HEK293 (cell line): Measurements from ENCODE around the gene CHST4.
"Not testable (repeated sequence)": the region's sequence is repeated elsewhere in the genome, so short reads cannot be mapped to it uniquely, and the experiment has no call there.

Experiments used
- CTCF ChIA-PET: fragments of 350-600 bp; formaldehyde crosslinking; extraction: SDS; loops from one replicate; lab custom pipeline; 2021; ENCODE audit warnings: antibody characterized with exemption; lab: Yijun Ruan, JAX
- POLR2A ChIA-PET: fragments of 300-600 bp; formaldehyde crosslinking; extraction: SDS; loops from one replicate; lab custom pipeline; 2020; ENCODE audit warnings: antibody characterized with exemption, inconsistent platforms; lab: Yijun Ruan, JAX
- H3K27ac ChIP-seq: fragments of 200-500 bp; sonication (Bioruptor generic); 2 replicates; pipeline ENCODE4 v1.5.1; 2014; ENCODE audit warnings: low read depth, low read length, control low read depth, inconsistent platforms; ENCODE audit errors: extremely low read depth
- H3K36me3 ChIP-seq, 2 experiments: fragments of 200-500 bp in 1 of 2; sonication (Bioruptor generic) in 1 of 2; 1 replicate in 1 of 2; 2 replicates in 1 of 2; pipeline ENCODE4 v1.5.1; 2014 to 2017; ENCODE audit warnings: inconsistent platforms in 2 of 2, low read length in 2 of 2; ENCODE audit not compliant: control insufficient read depth in 2 of 2, insufficient read depth in 1 of 2
- H3K4me1 ChIP-seq: fragments of 200-500 bp; sonication (Bioruptor generic); 2 replicates; pipeline ENCODE4 v1.5.1; 2014; ENCODE audit warnings: mild to moderate bottlenecking, low read length, inconsistent platforms; ENCODE audit not compliant: control insufficient read depth, insufficient read depth
- H3K4me3 ChIP-seq: 2 replicates; pipeline ENCODE4 v1.5.1; 2011; ENCODE audit warnings: low read depth, mild to moderate bottlenecking, control low read depth, low read length, moderate library complexity
- H3K9me3 ChIP-seq: fragments of 200-500 bp; sonication (Bioruptor generic); 2 replicates; pipeline ENCODE4 v1.5.1; 2014; ENCODE audit warnings: low read depth, low read length, inconsistent platforms; ENCODE audit not compliant: control insufficient read depth, insufficient read depth
- FEZF1 ChIP-seq: fragments of 450-650 bp; formaldehyde crosslinking; IDR thresholded peaks from 2 replicates; pipeline ENCODE4 v1.5.1; 2016; ENCODE audit warnings: missing biosample characterization, missing genetic modification characterization
- GLIS1 ChIP-seq: fragments of 450-650 bp; formaldehyde crosslinking; IDR thresholded peaks from 2 replicates; pipeline ENCODE4 v1.5.1; 2016; ENCODE audit warnings: missing biosample characterization, missing genetic modification characterization
- PRDM1 ChIP-seq: fragments of 450-650 bp; formaldehyde crosslinking; IDR thresholded peaks from 2 replicates; pipeline ENCODE4; 2016; ENCODE audit warnings: missing biosample characterization, missing genetic modification characterization
- ZBTB17 ChIP-seq: fragments of 450-650 bp; formaldehyde crosslinking; IDR thresholded peaks from 2 replicates; pipeline ENCODE4 v1.5.1; 2016; ENCODE audit warnings: missing biosample characterization, missing genetic modification characterization
- ZBTB44 ChIP-seq: fragments of 450-650 bp; IDR thresholded peaks from 2 replicates; pipeline ENCODE4 v1.5.1; 2018; ENCODE audit warnings: missing biosample characterization, mild to moderate bottlenecking, missing genetic modification characterization
- ZFP37 ChIP-seq: fragments of 450-650 bp; formaldehyde crosslinking; IDR thresholded peaks from 2 replicates; pipeline ENCODE4 v1.5.1; 2016; ENCODE audit warnings: missing biosample characterization, missing genetic modification characterization
- ZNF132 ChIP-seq: fragments of 450-650 bp; formaldehyde crosslinking; IDR thresholded peaks from 2 replicates; pipeline ENCODE4 v1.5.1; 2017; ENCODE audit warnings: missing biosample characterization, missing genetic modification characterization, borderline replicate concordance
- ZNF214 ChIP-seq: fragments of 450-650 bp; formaldehyde crosslinking; IDR thresholded peaks from 2 replicates; pipeline ENCODE4 v1.5.1; 2017; ENCODE audit warnings: missing biosample characterization, mild to moderate bottlenecking, missing genetic modification characterization, borderline replicate concordance
- ZNF248 ChIP-seq: fragments of 450-650 bp; formaldehyde crosslinking; IDR thresholded peaks from 2 replicates; pipeline ENCODE4 v1.5.1; 2017; ENCODE audit warnings: missing biosample characterization, missing genetic modification characterization
- ZNF302 ChIP-seq: fragments of 450-650 bp; formaldehyde crosslinking; IDR thresholded peaks from 2 replicates; pipeline ENCODE4 v1.5.1; 2016; ENCODE audit warnings: missing biosample characterization, missing genetic modification characterization, low read depth
- ZNF335 ChIP-seq: fragments of 450-650 bp; formaldehyde crosslinking; conservative IDR thresholded peaks from 2 replicates; pipeline ENCODE4 v1.5.1; 2016; ENCODE audit warnings: missing biosample characterization, missing genetic modification characterization
- ZNF366 ChIP-seq: fragments of 450-650 bp; formaldehyde crosslinking; conservative IDR thresholded peaks from 2 replicates; pipeline ENCODE4 v1.5.1; 2016; ENCODE audit warnings: missing biosample characterization, missing genetic modification characterization
- ZNF449 ChIP-seq: fragments of 450-650 bp; formaldehyde crosslinking; IDR thresholded peaks from 2 replicates; pipeline ENCODE4 v1.5.1; 2017; ENCODE audit warnings: missing biosample characterization, mild to moderate bottlenecking, missing genetic modification characterization, moderate library complexity
- ZNF530 ChIP-seq: fragments of 450-650 bp; formaldehyde crosslinking; IDR thresholded peaks from 2 replicates; pipeline ENCODE4 v1.5.1; 2016; ENCODE audit warnings: low read depth, missing biosample characterization, missing genetic modification characterization
- ZNF549 ChIP-seq: fragments of 450-650 bp; IDR thresholded peaks from 2 replicates; pipeline ENCODE4 v1.5.1; 2018; ENCODE audit warnings: missing biosample characterization, missing genetic modification characterization, mild to moderate bottlenecking, inconsistent platforms, moderate library complexity
- ZNF555 ChIP-seq: fragments of 450-650 bp; formaldehyde crosslinking; conservative IDR thresholded peaks from 2 replicates; pipeline ENCODE4 v1.5.1; 2017; ENCODE audit warnings: missing biosample characterization, mild to moderate bottlenecking, missing genetic modification characterization, inconsistent platforms
- ZNF658 ChIP-seq: fragments of 450-650 bp; formaldehyde crosslinking; IDR thresholded peaks from 2 replicates; pipeline ENCODE4; 2016; ENCODE audit warnings: missing biosample characterization, missing genetic modification characterization
- ZNF747 ChIP-seq: fragments of 450-650 bp; formaldehyde crosslinking; IDR thresholded peaks from 2 replicates; pipeline ENCODE4 v1.5.1; 2016; ENCODE audit warnings: missing biosample characterization, missing genetic modification characterization
- ZNF776 ChIP-seq: fragments of 450-650 bp; formaldehyde crosslinking; IDR thresholded peaks from 2 replicates; pipeline ENCODE4 v1.5.0; 2017; ENCODE audit warnings: missing biosample characterization, missing genetic modification characterization, borderline replicate concordance
- ZNF830 ChIP-seq: fragments of 450-650 bp; IDR thresholded peaks from 2 replicates; pipeline ENCODE4 v1.5.0; 2018; ENCODE audit warnings: missing biosample characterization, missing genetic modification characterization, low read depth, mild to moderate bottlenecking, moderate library complexity
- ZSCAN30 ChIP-seq: fragments of 450-650 bp; IDR thresholded peaks from 2 replicates; pipeline ENCODE4 v1.5.1; 2018; ENCODE audit warnings: missing biosample characterization, mild to moderate bottlenecking, missing genetic modification characterization, moderate library complexity
- TF ChIP-seq, protein P1 (sequence below): fragments of 450-650 bp; formaldehyde crosslinking; IDR thresholded peaks from 2 replicates; pipeline ENCODE4 v1.5.1; 2016; ENCODE audit warnings: missing biosample characterization, missing genetic modification characterization
- TF ChIP-seq, protein P2 (sequence below): fragments of 450-650 bp; formaldehyde crosslinking; IDR thresholded peaks from 2 replicates; pipeline ENCODE4 v1.5.1; 2016; ENCODE audit warnings: missing biosample characterization, missing genetic modification characterization

CHST4 gene

GRCh38 chr16:71576971-71577370 lies 50.7 kb downstream of the CHST4 start, which contains the start of gene TAT:
TSS of gene TAT (minus strand) at chr16:71577092. CDS start at chr16:71576415, 677 bp downstream.
- POLR2A ChIA-PET = no interaction called here
- no peaks in the 10 kb centered on the region for H3K36me3 ChIP-seq
- H3K4me3 ChIP-seq = no peak within 1 kb of the TSS
- CTCF ChIA-PET = interaction anchor here (1.3 to 3.8 kb wide), 3 partner anchors 11 to 34 kb away, joined by 4 to 14 read pairs (median 6); no protein-coding TSS in a partner anchor
- no peak for TF ChIP-seq ZNF830 (tag by site-specific recombination)
- TF ChIP-seq ZBTB17 (tag by site-specific recombination) = no peak
- TF ChIP-seq ZNF530 (tag by site-specific recombination) = no peak
- TF ChIP-seq GLIS1 = no peak
- TF ChIP-seq ZBTB44 = no peak
- no peak for TF ChIP-seq ZNF549 (tag by site-specific recombination)
- TF ChIP-seq ZNF214 (tag by site-specific recombination) = no peak
- TF ChIP-seq ZNF335 = no peak
- no peak for TF ChIP-seq ZNF555 (tag by site-specific recombination)
- TF ChIP-seq ZNF366 (tag by site-specific recombination) = no peak
- no peak for TF ChIP-seq ZNF302 (tag by site-specific recombination)
- TF ChIP-seq, all 188 proteins: peak for 0
- Histone ChIP-seq H3K4me1 (no peaks in the 10 kb centered on the region), H3K27ac (no peak within 1 kb of the TSS), H3K9me3 (no peaks in the 10 kb centered on the region)

DNA sequence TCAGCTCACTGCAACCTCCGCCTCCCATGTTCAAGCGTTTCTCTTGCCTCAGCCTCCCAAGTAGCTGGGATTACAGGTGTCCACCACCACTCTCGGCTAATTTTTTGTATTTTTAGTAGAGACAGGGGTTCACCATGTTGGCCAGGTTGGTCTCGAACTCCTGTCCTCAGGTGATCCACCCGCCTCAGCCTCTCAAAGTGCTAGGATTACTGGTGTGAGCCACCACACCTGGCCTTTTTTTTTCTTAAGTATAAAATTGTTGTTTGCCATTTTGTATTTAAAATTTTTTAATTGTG lies 56.3 kb downstream of the CHST4 start:
- H3K4me3 ChIP-seq, CTCF ChIA-PET, H3K4me1 ChIP-seq, H3K36me3 ChIP-seq, H3K9me3 ChIP-seq, H3K27ac ChIP-seq, POLR2A ChIA-PET: not testable (repeated sequence)

GRCh38 chr16:71584543-71585317 lies 58.5 kb downstream of the CHST4 start:
- ChIA-PET CTCF (interaction anchor here (1.2 to 1.7 kb wide), 2 partner anchors 8 to 23 kb away, joined by 5 read pairs; no protein-coding TSS in a partner anchor), POLR2A (no interaction called here)
- Histone ChIP-seq H3K36me3 (no peaks in the 10 kb centered on the region), H3K9me3 (no peaks in the 10 kb centered on the region), H3K27ac (no peak overlapping the region), H3K4me3 (no peak overlapping the region), H3K4me1 (no peaks in the 10 kb centered on the region)
- TF ChIP-seq ZSCAN30 (tag by site-specific recombination) (no peak), ZNF366 (tag by site-specific recombination) (no peak), ZNF132 (no peak), ZNF747 (tag by site-specific recombination) (no peak), ZNF658 (tag by site-specific recombination) (no peak), ZNF449 (tag by site-specific recombination) (no peak), PRDM1 (tag by site-specific recombination) (no peak), ZFP37 (no peak), FEZF1 (tag by site-specific recombination) (no peak), ZNF248 (tag by site-specific recombination) (no peak), ZNF776 (no peak)
- TF ChIP-seq, protein P1, sequence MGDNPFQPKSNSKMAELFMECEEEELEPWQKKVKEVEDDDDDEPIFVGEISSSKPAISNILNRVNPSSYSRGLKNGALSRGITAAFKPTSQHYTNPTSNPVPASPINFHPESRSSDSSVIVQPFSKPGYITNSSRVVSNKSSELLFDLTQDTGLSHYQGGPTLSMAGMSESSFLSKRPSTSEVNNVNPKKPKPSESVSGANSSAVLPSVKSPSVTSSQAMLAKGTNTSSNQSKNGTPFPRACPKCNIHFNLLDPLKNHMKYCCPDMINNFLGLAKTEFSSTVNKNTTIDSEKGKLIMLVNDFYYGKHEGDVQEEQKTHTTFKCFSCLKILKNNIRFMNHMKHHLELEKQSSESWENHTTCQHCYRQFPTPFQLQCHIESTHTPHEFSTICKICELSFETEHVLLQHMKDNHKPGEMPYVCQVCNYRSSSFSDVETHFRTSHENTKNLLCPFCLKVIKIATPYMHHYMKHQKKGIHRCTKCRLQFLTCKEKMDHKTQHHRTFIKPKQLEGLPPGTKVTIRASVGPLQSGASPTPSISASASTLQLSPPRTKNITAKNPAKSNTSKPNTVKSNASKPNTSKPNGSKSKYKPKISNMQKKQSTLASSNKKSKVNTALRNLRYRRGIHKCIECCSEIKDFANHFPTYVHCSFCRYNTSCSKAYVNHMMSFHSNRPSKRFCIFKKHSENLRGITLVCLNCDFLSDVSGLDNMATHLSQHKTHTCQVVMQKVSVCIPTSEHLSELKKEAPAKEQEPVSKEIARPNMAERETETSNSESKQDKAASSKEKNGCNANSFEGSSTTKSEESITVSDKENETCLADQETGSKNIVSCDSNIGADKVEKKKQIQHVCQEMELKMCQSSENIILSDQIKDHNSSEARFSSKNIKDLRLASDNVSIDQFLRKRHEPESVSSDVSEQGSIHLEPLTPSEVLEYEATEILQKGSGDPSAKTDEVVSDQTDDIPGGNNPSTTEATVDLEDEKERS (tag by site-specific recombination) = no peak
- TF ChIP-seq, protein P2, sequence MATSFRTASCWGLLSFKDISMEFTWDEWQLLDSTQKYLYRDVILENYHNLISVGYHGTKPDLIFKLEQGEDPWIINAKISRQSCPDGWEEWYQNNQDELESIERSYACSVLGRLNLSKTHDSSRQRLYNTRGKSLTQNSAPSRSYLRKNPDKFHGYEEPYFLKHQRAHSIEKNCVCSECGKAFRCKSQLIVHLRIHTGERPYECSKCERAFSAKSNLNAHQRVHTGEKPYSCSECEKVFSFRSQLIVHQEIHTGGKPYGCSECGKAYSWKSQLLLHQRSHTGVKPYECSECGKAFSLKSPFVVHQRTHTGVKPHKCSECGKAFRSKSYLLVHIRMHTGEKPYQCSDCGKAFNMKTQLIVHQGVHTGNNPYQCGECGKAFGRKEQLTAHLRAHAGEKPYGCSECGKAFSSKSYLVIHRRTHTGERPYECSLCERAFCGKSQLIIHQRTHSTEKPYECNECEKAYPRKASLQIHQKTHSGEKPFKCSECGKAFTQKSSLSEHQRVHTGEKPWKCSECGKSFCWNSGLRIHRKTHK (tag by site-specific recombination) = no peak
